ENCODE data around the gene CFAP77.

The CFAP77 gene

GRCh38 chr9:132520612-132521011, 110.6 kb downstream of the CFAP77 start:
- no peak for DNase-seq

GRCh38 chr9:132525308-132526023, 115.5 kb downstream of the CFAP77 start:
- no peak for DNase-seq

GRCh38 chr9:132531195-132531594, 121.2 kb downstream of the CFAP77 start:
- peak; percentile 38 for DNase-seq

GRCh38 chr9:132531710-132532570, 121.9 kb downstream of the CFAP77 start:
- peak; percentile 16 for DNase-seq

GRCh38 chr9:132534832-132535231, 124.8 kb downstream of the CFAP77 start:
- no peak for DNase-seq

- DNase-seq, result no peak
Measured at GRCh38 chr9:132536124-132536523, 126.1 kb downstream of the CFAP77 start.

- DNase-seq, result no peak
Measured at GRCh38 chr9:132537352-132537751, 127.3 kb downstream of the CFAP77 start.

GRCh38 chr9:132538071-132538470, 128.1 kb downstream of the CFAP77 start:
- DNase-seq, result no peak

- no peak for DNase-seq
Measured at GRCh38 chr9:132539096-132539495, 129.1 kb downstream of the CFAP77 start.

- no peak for DNase-seq
Measured at GRCh38 chr9:132541051-132541450, 131.0 kb downstream of the CFAP77 start.

GRCh38 chr9:132541870-132542830, 132.1 kb downstream of the CFAP77 start:
- DNase-seq, result no peak

- no peak for DNase-seq
Measured at GRCh38 chr9:132543251-132543650, 133.2 kb downstream of the CFAP77 start.

GRCh38 chr9:132543960-132544359, 133.9 kb downstream of the CFAP77 start:
- no peak for DNase-seq

GRCh38 chr9:132545578-132545977, 135.6 kb downstream of the CFAP77 start:
- no peak for DNase-seq

GRCh38 chr9:132546148-132547051, 136.4 kb downstream of the CFAP77 start:
- peak; percentile 90 for DNase-seq

GRCh38 chr9:132547052-132547431, 137.0 kb downstream of the CFAP77 start:
- DNase-seq, result no peak

- no peak for DNase-seq
Measured at GRCh38 chr9:132547436-132547835, 137.4 kb downstream of the CFAP77 start.

GRCh38 chr9:132547976-132548730, 138.1 kb downstream of the CFAP77 start:
- DNase-seq, result no peak

- DNase-seq, result peak; percentile 25
Measured at GRCh38 chr9:132548751-132549640, 139.0 kb downstream of the CFAP77 start.

- no peak for DNase-seq
Measured at GRCh38 chr9:132551556-132551955, 141.5 kb downstream of the CFAP77 start.

Data from NCI-H2227 treated with DMSO at 0.1 percent for 48 hours (cell line).